ENCODE results near the gene KLF16.

DNA sequence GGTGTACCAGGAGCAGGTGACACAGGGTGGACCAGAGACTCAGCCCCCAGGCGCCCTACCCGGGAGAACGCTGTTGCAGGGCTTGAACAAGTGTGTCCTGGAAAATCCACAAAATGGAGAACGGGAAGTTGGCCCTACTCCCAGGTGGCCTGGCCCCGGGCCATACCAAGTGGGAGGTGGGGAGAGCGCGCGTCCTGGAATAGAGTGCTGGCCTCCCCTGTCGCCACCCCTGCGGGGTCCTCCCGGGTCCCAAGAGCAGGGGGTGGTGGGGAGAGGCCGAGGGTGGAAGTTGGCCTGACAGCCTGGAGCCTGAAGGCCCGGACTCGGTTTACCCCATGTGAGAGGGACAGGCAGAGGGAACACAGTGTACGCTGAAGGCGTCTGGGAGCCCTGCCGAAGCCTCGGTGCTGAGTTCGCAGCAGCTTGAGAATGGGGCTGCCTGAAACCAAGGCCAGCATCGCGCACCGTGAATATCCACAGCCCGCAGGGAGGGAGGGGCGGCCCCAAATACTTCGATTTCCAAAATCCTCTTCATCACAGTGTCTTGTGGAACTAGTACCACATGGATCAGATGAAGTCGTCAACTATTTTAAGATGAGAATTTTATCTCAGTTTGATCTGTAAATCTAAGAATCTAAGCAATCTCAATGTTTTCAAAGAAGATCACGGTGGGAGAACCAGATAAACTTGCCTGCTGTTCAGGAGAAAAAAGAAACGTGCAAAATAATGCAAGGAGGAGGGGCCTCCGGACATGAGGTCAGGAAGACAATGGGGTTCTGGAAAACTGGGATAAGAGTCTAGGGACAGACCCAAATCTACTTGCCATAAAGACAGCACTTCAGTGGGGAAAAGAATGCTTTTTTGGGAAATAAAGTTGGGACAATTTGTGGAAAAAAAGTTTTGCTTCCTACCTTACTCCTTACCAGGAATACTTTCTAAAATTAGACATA, 10.4 kb upstream of the KLF16 start:
- TF ChIP-seq, protein P1, sequence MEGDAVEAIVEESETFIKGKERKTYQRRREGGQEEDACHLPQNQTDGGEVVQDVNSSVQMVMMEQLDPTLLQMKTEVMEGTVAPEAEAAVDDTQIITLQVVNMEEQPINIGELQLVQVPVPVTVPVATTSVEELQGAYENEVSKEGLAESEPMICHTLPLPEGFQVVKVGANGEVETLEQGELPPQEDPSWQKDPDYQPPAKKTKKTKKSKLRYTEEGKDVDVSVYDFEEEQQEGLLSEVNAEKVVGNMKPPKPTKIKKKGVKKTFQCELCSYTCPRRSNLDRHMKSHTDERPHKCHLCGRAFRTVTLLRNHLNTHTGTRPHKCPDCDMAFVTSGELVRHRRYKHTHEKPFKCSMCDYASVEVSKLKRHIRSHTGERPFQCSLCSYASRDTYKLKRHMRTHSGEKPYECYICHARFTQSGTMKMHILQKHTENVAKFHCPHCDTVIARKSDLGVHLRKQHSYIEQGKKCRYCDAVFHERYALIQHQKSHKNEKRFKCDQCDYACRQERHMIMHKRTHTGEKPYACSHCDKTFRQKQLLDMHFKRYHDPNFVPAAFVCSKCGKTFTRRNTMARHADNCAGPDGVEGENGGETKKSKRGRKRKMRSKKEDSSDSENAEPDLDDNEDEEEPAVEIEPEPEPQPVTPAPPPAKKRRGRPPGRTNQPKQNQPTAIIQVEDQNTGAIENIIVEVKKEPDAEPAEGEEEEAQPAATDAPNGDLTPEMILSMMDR (IDR thresholded peaks at IDR 0.05): no peak
- no peak for TF ChIP-seq POLR2A (IDR thresholded peaks at IDR 0.05)

All from tibial nerve (tissue), 3 donors.